Ecto neural progenitor cell (in vitro differentiated cells): ENCODE data around the gene LAMTOR4.

Source experiments
- DNase-seq: peaks from one replicate; pipeline ENCODE4 v3.0.0-alpha.2; 2018; ENCODE audit warnings: low spot score

Gene LAMTOR4

DNA sequence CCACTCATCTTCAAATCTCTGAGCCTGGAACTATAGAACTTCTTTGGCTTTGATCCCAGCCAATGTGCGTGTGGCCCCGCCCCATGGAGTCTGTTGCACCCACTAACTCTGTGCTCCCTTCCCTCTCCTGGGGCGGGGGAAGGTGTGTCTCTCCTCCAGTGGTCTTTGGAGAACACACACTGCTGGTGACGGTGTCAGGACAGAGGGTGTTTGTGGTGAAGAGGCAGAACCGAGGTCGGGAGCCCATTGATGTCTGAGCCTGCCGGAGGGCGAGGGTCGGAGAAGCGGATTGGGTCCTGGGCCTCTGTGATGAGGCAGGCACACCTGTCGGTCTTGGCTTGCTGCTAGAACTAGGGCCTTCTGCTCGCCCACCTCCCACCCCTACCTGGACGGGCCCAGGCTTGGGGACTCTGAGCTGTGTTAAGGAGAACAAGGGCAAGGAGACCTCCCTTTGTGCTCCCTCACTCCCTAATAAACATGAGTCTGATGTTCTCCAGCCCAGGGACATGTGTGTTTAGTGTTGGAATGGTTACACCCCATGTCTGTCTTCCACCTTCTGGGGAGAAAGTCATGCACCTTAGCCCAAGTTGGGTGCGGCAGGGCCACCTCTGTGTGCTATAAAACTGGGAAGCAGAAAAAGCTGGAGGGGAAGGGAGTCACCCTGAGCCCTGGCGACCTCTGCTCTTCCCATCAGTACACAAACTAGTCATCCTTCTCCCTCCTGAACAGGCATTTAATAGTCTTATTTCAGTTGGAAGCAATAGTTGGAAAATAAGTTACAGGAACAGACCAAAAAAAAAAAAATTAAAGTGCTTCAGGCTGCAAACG is 5.2 kb downstream of the LAMTOR4 start:
- no peak for DNase-seq

DNA sequence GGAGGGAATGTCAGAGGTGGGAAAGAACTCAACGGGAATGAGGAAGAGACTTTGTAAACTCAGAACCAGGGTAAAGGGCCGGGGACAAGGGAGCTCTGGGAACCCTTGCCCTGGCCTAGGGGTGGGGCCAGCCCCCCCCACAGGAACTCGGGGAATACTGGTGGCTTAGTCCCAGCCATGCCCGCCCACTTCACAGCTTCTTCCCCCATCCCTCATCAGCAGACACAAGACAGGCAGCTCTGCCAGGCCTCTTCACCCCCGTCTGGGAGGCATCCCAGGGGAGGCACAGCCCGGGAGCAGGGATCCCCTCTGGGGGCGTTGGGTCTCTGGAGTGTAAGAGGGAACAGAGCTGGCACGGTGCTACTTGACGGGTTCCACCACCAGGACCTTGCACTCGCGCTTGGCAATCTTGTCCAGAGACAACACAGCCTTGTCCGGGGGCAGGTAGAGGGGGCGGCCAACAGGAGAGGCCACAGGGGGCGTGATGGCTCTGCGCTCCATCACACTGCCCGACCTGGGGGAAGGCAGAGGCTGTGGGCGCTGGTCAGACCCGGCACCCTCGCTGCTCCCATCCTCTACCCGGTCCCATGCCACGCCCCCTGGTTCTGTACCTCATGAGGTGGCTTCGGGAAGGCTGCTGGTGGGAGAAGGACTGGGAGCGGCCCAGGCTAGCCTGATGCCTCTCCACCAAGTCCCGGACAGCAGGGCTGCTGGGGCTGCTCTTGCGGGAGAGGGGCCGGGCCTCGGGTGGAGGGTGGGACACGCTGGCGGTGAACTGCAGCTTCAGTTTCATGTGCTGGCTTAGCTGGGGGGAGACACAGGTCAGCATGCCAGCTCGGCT is 6.2 kb downstream of the LAMTOR4 start:
- DNase-seq = no peak

DNA sequence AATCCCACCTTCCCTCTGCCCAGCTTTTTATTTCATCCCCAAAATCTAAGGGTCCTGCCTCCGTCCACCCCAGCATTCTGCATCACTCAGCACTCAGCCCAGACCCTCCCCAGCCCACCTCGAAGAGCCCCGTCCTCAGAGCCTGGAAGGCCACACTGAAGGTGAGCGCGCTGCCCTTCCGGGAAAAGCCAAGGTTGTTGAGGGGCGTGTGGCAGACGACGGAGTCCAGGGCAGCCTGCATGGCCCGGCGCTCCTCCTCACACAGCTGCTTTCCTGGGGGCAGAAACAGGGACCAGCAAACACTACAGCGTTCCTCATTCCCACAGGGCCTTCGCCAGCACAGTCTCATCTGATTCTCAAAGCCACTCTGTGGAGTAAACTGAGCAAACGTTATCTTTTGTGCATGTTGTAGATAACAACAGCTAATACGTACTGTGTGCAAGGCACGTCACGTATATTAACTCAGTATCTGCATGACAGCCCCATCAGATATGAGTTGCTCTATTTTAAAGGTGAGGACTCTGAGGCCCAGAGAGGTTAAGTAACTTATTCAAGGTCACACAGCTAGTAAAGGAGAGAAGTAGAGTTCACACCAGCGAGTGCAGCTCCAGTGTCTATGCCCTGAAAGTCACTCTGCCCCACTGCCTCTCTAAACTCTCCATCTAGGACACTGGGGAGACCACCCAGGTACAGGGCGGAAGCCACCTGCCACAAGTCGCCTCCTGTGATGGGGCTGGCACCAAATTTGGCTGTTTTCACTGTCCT is 7.0 kb downstream of the LAMTOR4 start:
- no peak for DNase-seq

DNA sequence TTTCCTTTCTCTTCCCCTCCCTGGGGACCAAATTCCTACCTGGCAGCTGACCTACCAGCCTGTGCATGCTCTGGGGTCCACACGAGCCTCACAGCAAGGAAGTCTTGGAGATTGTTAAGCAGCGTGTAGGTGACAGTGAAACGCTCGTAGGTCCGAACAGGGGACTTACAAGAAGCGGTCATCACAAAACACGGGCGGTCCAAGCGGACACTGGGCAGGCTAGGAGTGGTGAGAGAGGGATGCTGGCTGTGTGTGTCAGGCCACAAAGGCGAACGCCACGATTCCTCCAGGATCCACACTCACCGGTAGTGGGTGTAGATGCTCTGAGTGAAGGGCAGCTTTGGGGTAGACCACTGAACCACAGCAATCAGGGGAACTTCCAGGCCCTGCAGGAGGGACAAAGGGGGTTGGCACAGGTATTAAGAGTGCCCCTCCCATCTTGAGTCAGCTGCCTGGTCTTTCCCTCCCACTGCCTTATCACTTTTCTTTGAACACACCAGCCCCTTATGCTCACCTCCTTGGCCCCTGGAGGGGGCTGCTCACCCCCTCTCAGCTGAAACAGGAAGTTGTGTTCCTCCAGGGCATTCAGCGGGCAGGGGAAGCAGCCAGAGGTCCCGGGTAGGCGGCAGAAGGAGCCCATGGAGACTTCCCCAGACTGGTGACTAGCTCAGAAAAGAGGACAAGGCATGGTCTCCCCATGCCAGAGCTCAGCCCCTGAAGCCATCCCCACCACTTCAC is 7.8 kb downstream of the LAMTOR4 start:
- DNase-seq = no peak

DNA sequence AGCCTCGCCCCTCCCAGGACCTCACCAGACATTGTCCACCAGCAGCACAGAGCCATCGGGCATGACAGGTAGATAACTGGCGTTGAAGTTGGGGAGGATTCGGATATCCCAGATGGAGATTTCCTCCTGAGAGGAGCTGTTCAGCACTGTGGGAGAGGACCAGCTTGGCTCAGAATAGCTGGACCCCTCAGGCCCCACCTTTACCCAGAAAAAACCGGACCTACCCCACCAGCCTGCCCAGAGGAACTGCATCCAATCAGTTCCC is 8.3 kb downstream of the LAMTOR4 start:
- no peak for DNase-seq

DNA sequence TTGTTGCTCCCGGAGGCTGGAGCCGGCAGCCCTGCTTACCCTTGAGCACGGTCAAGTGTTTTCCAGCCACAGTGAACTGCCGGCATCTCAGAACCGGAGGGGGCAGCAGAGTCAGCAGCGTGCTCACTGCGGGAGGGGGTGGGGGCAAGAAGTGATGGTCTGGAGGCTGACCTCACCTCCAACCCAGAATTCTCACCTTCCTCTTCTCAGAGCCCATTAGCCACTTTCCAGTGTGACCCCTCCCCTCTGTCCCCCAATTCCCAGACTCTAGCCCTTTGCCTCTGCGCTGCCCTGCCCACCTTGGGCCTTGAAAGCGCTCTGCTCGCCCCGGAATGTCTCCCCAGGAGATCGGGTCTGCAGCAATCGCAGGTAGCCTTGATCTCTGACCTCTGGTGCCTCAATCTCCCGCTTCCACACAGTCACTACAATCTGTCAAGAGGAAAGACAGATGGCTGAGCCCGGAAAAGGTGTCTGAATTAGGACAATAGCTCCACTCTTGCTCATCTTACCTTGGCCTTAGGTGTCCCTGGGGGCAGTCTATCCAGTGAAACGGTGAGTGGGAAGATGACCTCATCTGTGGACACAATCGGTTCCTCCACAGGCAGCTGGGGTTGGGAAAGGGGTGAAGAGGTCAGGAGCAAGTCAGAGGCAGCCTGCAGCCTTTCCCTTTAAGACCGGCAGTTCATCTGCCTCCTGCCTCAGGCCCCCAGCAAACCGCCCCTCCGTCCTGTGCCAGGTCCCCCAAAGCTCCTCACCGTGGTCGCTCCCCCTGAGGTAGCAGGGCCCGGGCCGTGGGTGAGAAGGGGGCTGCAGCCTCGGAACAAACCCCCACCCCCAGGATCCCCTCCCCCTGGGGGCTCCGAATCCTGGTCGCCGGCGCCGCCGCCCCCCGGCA is 8.9 kb downstream of the LAMTOR4 start:
- no peak for DNase-seq

DNA sequence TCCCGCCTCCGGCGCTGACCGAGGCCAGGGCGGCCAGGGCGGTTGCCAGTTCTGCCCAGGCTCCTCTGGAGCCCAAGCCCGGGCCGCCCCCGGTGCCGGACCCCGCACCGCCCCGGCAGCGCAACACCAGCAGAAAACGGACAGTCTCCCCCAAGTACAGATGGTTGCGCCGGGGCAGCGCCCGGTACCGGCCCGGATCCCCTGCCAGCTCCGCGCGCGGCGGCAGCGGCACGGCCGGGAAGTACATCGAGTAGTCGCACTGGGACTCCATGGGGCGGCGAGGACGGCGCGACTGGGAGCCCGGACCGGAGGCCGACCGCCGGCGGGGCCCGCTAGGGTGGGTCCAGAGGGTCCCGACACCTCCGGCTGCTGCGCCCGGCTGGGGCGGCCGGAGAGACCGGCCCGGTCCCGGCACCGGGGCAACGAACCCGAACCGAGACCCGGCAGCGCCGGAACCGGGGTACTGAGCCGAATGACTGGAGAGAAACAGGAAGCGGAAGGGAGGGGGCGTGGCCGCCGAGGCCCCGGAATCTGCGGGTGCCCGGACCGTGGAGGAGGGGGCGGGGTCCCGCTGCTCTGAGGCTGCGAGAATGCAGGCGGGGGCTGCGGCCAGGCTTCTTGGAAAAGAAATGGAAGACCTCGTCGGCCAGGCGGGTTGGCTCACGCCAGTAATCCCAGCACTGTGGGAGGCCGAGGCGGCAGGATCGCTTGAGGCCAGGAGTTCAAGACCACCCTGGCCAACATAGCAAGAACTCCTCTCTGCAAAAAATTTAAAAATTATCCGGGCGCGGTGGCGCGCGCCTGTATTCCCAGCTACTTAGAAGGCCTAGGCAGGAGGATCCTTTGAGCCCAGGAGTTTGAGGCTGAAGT is 9.7 kb downstream of the LAMTOR4 start, which contains the start of gene TRAPPC14:
Gene TRAPPC14, minus strand, starts transcription at position 495 of the 870 bp plus-strand sequence. Its CDS starts 224 bp downstream, at position 271.
- peak; percentile 97 for DNase-seq

DNA sequence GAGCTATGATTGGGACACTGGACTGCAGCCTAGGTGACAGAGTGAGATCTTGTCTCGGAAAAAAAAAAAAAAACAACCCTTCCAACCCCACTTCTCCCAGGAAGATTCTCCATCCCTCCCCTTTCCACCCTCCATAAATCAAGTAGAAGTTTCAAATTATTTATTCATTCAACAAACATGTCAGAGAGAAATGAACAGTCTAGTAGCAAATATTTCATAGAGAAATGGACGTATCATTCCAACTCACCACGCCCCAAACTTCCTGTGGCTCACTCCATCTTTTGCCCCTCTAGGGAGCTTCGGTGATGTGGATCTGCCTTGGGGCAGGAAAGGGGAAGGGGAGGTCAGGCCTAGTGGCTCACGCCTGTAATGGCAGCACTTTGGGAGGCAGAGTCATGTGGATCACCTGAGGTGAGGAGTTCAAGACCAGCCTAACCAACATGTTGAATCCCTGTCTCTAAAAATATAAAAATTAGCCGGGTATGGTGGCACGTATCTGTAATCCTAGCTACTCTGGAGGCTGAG is 10.4 kb downstream of the LAMTOR4 start:
- DNase-seq = no peak

DNA sequence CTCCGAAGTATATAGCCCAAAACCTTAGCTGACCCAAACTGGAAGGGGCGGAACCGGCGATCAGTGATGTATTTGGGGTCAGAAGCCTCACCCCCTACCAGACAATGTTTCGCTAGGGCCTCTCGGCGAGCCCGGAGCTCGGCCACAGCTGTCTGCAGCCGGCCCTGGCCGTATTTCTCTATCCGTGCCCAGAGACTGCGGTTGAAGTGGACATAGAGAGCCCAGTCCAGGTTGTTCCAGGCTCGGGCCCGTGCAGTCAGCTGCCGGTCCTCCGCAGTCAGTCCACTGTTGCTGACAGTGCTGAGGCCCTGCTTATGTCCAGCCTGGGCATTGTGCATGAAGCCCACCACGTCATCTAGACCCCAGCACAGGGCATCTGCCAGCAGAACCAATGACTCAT is 11.3 kb downstream of the LAMTOR4 start:
- no peak for DNase-seq

DNA sequence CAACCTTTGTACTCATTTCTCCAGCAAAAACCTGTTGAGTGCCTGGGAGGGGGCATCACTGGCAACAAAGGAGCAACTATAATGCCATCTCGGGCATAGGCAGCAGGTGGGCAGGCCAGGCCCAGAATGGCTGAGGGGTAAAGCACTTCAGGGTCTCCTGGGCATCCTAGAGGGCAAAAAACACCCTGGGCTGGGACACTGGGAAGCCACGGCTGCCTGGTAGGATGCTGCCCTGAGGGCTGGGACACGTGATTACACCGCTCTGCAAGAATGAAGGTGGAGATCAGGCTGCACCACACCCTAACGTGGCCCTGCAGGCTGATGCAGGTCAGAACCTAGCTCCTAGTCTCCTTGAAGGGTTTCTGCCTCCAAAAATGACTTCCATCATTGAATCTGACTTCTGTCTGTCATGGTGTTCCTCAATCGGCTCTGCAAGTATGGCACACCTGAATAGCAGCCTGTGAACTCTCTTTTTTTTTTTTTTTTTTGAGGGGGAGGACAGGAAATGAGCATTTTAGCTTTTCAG is 14.4 kb downstream of the LAMTOR4 start:
- no peak for DNase-seq

DNA sequence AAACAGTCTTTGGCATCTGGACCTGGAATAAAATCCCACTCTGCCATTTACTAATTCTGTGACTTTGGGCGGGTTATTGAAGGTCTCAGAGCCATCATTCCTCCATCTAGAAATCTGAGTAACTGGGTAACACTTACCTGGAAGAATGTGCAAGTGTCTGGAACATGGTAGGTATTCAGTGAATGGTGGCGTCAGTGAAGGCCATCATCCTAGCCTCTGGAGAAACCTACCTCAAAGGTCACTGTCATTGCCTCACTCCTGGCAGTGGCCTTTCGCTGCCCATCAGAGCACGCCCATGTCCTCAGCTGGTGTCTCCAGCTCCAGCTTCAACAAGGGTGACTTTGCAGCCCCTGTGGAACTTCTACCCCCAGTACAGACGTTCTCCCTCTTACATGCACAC is 15.2 kb downstream of the LAMTOR4 start:
- no peak for DNase-seq

DNA sequence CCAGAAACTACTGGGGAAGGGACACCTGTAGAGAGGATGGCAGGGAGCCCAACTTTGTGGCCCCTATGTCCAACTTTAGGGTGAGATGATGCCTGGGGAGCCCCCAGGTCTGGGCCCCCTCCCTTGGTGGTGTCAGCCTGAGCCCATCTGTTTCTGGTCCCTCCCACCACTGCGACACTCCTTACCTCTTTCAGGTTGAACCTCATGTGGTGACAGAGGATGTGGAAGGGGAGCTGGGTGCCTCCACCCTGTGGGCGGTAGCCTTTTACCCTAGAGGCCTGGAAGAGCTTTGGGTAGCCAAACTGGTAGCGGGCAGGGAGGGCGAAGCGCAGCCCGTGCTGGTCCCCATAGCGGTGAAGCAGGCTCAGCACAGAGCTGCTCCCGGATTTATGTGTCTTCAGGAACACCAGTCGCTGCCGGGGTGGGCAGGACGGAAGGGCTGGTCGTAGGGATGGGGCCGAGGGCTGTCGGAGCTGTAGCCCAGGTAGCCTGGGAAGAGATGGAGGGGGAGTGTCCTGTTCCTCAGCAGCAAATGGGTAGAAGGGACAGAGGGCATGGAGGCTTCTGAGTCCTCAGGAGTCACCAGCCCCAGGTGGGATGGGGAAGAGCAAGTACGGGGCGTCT is 17.7 kb downstream of the LAMTOR4 start:
- no peak for DNase-seq

DNA sequence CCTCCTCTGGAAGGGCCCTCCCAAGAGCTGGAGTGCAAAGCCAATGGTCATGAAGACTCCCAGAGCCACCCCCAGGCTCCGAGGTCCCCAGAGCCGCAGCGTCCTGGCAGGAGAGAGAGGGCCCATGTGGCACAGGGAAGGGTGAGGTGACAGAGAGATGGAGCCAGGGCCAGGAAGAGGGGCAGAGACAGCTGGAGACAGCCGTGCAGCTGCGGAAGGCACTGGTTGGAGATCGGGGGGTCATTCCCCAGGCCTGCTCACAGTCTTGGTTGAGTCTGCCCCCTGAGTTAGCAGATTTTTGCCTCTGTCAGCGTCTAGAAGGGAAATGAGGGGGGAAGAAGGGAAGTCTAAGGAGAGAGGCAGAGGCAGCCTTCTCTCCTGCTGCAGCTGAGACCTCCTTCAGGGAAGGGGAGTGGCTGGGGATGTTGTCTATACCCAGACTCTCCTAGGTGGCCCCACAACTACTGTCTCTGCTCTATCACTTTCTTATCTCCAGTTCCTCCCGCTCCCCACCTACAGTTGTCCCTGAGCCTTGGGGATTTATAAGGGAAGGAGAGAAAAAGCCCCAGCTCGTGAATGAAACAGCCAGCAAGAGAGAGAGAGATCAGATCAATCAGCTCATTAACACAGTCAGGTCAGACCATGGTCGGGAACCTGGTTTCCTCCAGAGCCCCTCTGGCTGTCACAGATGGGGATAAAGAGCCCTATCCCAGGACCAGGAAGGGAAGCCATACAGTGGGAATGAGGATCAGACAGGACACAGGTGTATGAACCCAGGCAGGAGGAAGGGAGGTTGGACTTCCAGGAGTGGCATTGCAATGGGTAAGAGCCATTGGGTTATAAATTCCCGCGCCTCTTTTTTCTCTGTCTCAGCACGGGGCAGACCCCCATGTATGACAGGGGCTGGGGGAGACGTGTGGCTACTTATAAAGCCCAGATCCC is 18.5 kb downstream of the LAMTOR4 start:
- DNase-seq = no peak

DNA sequence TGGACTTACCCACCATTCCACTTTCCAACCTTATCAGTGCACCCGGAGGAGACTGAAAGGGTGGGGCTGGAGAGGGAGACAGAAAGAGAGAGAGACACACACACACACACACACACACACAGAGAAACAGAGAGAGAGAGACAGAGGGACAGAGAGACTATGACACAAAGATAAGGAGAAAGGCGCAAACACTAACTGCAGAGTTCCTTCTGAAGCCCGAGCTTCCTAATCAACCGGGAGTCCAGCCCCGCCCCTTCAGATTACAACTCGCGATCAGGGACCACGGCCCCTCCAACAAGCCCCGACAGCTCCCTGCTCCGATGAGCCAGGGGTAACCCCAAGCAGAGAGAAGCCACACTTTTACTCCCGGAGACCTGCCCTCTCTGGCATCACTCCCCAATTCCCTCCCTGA is 19.2 kb downstream of the LAMTOR4 start:
- no peak for DNase-seq

DNA sequence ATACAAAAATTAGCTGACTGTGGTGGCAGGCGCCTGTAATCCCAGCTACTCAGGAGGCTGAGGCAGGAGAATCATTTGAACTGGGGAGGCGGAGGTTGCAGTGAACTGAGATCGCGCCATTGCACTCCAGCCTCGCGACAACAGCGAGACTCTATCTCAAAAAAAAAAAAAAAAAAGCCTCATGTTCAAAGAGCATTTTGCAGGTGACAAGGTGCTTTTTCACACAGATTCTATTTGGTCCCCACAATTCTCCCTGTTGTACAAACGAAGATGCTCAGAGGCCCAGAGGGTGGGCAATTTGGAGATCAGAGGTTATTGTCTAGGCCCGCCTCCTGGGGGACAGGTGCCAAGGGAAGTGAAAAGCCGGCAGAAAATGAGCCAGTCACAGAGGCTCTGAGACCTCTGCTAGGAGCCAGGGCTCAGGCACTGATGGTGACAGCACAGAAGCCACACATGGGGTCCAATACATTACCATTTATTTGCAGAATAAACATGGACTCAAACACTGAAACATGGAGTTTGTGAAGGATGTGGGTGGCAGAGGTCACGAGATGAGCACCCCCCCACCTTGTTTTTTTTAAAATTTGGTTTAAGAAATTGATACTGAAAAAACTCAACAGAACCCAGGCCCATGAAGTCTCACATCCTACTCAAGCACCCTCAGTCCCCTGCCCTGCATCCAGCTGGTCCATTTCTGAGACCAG is 20.6 kb downstream of the LAMTOR4 start:
- DNase-seq = no peak

DNA sequence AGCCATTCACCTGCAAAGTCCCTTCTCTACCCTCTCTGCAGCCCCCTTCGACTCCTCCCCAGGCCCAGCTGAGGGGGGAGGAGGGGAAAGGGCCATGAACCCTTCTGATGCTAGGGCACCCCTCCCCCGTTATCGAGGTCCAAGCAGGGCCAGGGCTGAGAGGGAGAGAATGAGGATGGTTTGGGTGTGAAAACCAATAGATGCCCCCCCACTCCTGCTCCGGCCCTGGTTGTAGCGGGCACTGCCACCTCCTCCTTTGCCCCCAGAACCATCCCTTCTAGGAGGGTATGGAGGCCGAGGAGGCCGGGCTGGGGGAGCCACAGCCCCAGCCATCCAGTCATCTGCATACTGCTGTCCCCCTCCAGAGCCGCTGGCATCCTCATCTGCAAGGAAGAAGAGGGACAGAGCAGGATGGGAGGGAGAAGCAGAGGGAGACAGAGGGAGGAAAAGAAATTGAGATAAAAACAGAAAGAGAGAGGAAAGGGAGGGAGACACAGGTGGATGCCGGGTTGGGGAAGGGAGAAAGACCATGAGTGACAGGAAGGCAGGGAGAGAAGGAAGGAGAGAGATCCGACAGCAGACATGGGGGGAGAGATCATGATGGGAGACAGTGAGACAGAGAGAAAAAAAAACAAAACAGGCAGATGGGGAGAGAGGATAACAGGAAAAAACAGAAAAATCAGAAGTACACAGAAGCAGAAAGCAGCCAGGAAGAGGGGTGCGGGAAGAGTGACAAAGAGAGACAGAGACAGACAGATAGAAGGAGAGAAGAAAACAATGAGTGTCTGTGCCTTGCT is 21.6 kb downstream of the LAMTOR4 start:
- DNase-seq = no peak
